Esophagus muscularis mucosa (tissue), 4 donors: Measurements from ENCODE around the gene PLEKHA5. TPM values are rescaled to one million over a fixed set of nuclear protein-coding genes. Genes with fewer than 3 reads are reported as not detected.
"Not testable (repeated sequence)": the region's sequence is repeated elsewhere in the genome, so short reads cannot be mapped to it uniquely, and the experiment has no call there.

Experiments used
- DNase-seq: peaks from one replicate; pipeline ENCODE4 v3.0.0-alpha.2; 2017; ENCODE audit errors: extremely low spot score
- H3K27ac ChIP-seq, 4 donors: fragments of 200-600 bp; sonication (generic); replicated peaks in 1 of 4; 1 replicate in 3 of 4; 2 replicates in 1 of 4; pipeline ENCODE4 v1.5.1; 2016 to 2019; ENCODE audit warnings: mild to moderate bottlenecking in 1 of 4
- H3K27me3 ChIP-seq, 4 donors: fragments of 200-600 bp; sonication (generic); one replicate each; pipeline versions ENCODE4 v1.5.1 to v1.6.0; 2016 to 2019
- H3K36me3 ChIP-seq, 4 donors: fragments of 200-600 bp; sonication (generic); one replicate each; pipeline ENCODE4 v1.5.1; 2016 to 2019
- H3K4me1 ChIP-seq, 4 donors: fragments of 200-600 bp; sonication (generic); one replicate each; pipeline ENCODE4 v1.5.1; 2016 to 2019
- H3K4me3 ChIP-seq, 4 donors: fragments of 200-600 bp; sonication (generic); 1 replicate in 2 of 4; 2 replicates in 2 of 4; pipeline ENCODE4 v1.5.1; 2016 to 2019; ENCODE audit warnings: mild to moderate bottlenecking in 4 of 4, moderate library complexity in 1 of 4
- H3K9me3 ChIP-seq, 4 donors: fragments of 200-600 bp; sonication (generic); 1 replicate in 3 of 4; 2 replicates in 1 of 4; pipeline ENCODE4 v1.5.1; 2016 to 2019
- EP300 ChIP-seq: sonication (generic); formaldehyde crosslinking; IDR thresholded peaks from one replicate; pipeline ENCODE4 v1.6.1; 2017; ENCODE audit warnings: antibody characterized with exemption
- POLR2A ChIP-seq: fragments of 450-650 bp; IDR thresholded peaks from one replicate; pipeline ENCODE4 v1.6.1; 2017; ENCODE audit warnings: antibody characterized with exemption, moderate library complexity, mild to moderate bottlenecking, low read depth
- POLR2AphosphoS5 ChIP-seq, 2 donors: sonication (generic); formaldehyde crosslinking; IDR thresholded peaks; one replicate each; pipeline ENCODE4 v1.6.1; 2017; ENCODE audit warnings: antibody characterized with exemption in 2 of 2
- WGBS: methylation state at CpG from one replicate; pipeline ENCODE4 v1.1.5; 2018; 5-methylcytosine and 5-hydroxymethylcytosine counted together
- intact Hi-C: fragments of 100-400 bp; cut with DNase I; formaldehyde crosslinking; loops from one replicate; pipeline ENCODE4 v1.15.1; 2023
- total RNA-seq, 4 donors: library from RNA; depleted of rRNA; stranded (reverse); fragments of >200 nt; gene quantifications; one replicate each; pipeline versions ENCODE4 v1.1.0 to v1.2.1, GENCODE V29; 2016
- TF ChIP-seq, protein P1 (sequence below), 3 experiments: fragments of 200-600 bp in 2 of 3; fragments of 450-650 bp in 1 of 3; sonication (generic) in 2 of 3; IDR thresholded peaks; one replicate each; pipeline ENCODE4 v1.5.1; 2017 to 2019; ENCODE audit warnings: antibody characterized with exemption in 3 of 3, mild to moderate bottlenecking in 2 of 3, moderate library complexity in 1 of 3

PLEKHA5 gene
- total RNA-seq, 4 donors from 2014 or later = 50.7 to 88.5 (median 58.6) TPM

- Histone ChIP-seq H3K27ac (no peak overlapping the region), H3K36me3 (peaks cover 0 to 43% (median 25%) of the 10 kb centered on the region in 4 donors), H3K9me3 (peaks cover 0 to 3% (median 0%) of the 10 kb centered on the region in 4 donors), H3K4me1 (peaks cover 0 to 2% (median under 1%) of the 10 kb centered on the region in 4 donors), H3K4me3 (no peak overlapping the region), H3K27me3 (no peaks in the 10 kb centered on the region)
- intact Hi-C loops = no loop called here
- 94% methylated on average over 5 of the region's 5 CpGs for WGBS
- DNase-seq = no peak
- TF ChIP-seq POLR2A (no peak), POLR2AphosphoS5 (IDR thresholded peaks at IDR 0.05) (no peak), EP300 (no peak)
- TF ChIP-seq, protein P1, sequence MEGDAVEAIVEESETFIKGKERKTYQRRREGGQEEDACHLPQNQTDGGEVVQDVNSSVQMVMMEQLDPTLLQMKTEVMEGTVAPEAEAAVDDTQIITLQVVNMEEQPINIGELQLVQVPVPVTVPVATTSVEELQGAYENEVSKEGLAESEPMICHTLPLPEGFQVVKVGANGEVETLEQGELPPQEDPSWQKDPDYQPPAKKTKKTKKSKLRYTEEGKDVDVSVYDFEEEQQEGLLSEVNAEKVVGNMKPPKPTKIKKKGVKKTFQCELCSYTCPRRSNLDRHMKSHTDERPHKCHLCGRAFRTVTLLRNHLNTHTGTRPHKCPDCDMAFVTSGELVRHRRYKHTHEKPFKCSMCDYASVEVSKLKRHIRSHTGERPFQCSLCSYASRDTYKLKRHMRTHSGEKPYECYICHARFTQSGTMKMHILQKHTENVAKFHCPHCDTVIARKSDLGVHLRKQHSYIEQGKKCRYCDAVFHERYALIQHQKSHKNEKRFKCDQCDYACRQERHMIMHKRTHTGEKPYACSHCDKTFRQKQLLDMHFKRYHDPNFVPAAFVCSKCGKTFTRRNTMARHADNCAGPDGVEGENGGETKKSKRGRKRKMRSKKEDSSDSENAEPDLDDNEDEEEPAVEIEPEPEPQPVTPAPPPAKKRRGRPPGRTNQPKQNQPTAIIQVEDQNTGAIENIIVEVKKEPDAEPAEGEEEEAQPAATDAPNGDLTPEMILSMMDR (IDR thresholded peaks at IDR 0.05) = no peak
Measured at GRCh38 chr12:19322376-19322775, 192.8 kb downstream of the PLEKHA5 start.

DNA sequence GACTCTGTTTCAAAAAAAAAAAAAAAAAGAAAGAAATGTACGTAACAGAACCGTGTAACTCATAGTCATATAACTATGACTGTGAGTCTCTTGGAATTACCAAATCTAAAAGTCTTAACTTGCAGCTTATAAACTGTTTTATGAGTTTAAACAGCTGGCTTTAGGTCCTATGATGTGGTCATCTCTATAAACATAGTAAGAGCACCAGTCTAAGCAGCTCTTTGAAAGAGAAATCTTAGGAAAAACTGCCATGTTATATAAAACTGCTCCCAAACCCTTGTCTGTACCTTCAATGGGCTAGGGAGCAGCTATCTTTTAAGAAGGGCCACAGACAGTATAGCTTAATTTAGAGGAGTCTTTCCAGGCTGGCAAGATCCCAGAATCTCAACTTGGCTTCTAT is 194.3 kb downstream of the PLEKHA5 start:
- Histone ChIP-seq H3K9me3 (peaks cover 0 to 3% (median 0%) of the 10 kb centered on the region in 4 donors), H3K4me1 (no peaks in the 10 kb centered on the region), H3K4me3 (no peak overlapping the region), H3K27me3 (no peaks in the 10 kb centered on the region), H3K27ac (no peak overlapping the region), H3K36me3 (peaks cover 0 to 43% (median 25%) of the 10 kb centered on the region in 4 donors)
- intact Hi-C loops = no loop called here
- DNase-seq = no peak
- WGBS = 34% methylated on average over 2 of the region's 2 CpGs
- TF ChIP-seq, protein P1 (IDR thresholded peaks at IDR 0.05) = no peak

DNA sequence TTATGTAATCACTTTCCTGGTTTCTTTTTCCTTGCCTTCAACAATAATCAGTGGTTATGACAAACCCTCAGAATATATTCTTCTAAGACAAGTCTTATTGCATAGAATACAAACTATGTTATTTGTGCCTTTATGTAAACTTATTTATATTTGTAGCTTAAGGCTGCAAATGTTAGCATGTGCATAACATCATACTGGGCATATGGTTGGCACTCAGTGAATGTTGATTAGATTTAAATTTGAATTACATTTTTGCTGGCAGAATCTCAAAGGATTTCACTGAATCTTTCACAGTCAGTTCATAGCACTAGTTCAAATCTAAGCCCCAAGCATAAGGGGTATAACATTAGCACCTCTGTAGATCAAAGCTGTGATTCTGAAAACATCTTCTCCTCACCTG is 196.6 kb downstream of the PLEKHA5 start:
- Histone ChIP-seq H3K36me3 (peaks cover 0 to 39% (median 24%) of the 10 kb centered on the region in 4 donors), H3K27me3 (no peaks in the 10 kb centered on the region)

DNA sequence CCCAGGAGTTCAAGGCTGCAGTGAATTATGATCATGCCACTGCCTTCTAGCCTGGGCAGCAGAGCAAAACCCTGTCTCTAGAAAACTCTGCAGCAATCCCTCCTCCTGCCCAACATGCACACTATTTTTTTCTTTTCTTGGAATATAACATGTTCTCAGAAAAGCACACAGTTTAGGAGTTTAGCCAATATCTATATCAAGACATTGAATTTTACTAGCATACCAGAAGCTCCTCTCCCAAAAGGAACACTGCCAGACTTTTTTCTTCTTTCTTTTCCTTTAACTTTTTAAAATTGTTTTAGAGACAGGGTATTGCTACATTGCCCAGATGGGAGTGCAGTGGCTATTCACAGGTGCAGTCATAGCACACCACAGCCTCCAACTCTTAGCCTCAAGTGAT is 202.7 kb downstream of the PLEKHA5 start:
- Histone ChIP-seq H3K4me1 (no peaks in the 10 kb centered on the region), H3K36me3 (peaks cover 2 to 51% (median 31%) of the 10 kb centered on the region in 4 donors), H3K9me3 (no peaks in the 10 kb centered on the region), H3K4me3 (no peak overlapping the region), H3K27ac (no peak overlapping the region), H3K27me3 (no peaks in the 10 kb centered on the region)
- DNase-seq = no peak
- TF ChIP-seq EP300 (no peak), POLR2AphosphoS5 (IDR thresholded peaks at IDR 0.05) (no peak), POLR2A (no peak)
- TF ChIP-seq, protein P1 (IDR thresholded peaks at IDR 0.05) = no peak
- intact Hi-C loops = no loop called here

More for the DNA sequence above, 196.6 kb downstream of the PLEKHA5 start:
- intact Hi-C loops = no loop called here
- Histone ChIP-seq H3K27ac (no peak overlapping the region), H3K9me3 (peaks cover 0 to 3% (median 0%) of the 10 kb centered on the region in 4 donors), H3K4me1 (no peaks in the 10 kb centered on the region), H3K4me3 (no peak overlapping the region)
- TF ChIP-seq EP300 (no peak), POLR2A (no peak), POLR2AphosphoS5 (IDR thresholded peaks at IDR 0.05) (no peak)
- TF ChIP-seq, protein P1 (IDR thresholded peaks at IDR 0.05) = no peak
- DNase-seq = no peak

GRCh38 chr12:19338405-19338804 is 208.9 kb downstream of the PLEKHA5 start:
- no peak overlapping the region for H3K27ac ChIP-seq
- WGBS = 98% methylated on average over 3 of the region's 5 CpGs
- H3K4me3 ChIP-seq = no peak overlapping the region
- no peak for TF ChIP-seq EP300
- no peak for TF ChIP-seq POLR2A
- no peak for TF ChIP-seq POLR2AphosphoS5 (IDR thresholded peaks at IDR 0.05)
- TF ChIP-seq, protein P1 (IDR thresholded peaks at IDR 0.05) = no peak
- no peaks in the 10 kb centered on the region for H3K27me3 ChIP-seq
- no peak for DNase-seq
- intact Hi-C loops = no loop called here
- peaks cover 25 to 81% (median 41%) of the 10 kb centered on the region in 4 donors for H3K36me3 ChIP-seq
- peaks cover 0 to 10% (median 7%) of the 10 kb centered on the region in 4 donors for H3K9me3 ChIP-seq
- peaks cover 0 to 4% (median 0%) of the 10 kb centered on the region in 4 donors for H3K4me1 ChIP-seq

DNA sequence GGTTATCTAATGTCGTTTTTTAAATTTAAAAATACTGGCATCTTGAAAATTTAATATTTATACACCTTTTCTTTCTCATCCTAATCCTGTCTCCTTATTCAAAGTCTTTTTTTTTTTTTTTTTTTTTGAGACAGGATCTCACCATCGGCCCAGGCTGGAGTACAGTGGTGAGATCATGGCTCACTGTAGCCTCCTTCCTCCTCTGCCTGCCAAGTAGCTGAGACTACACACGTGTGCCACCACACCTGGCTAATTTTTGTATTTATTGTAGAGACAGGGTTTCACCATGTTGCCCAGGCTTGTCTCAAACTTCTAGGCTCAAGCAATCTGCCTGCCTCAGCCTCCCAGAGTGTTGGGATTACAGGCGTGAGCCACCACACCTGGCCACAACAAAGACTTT is 221.3 kb downstream of the PLEKHA5 start:
- H3K4me3 ChIP-seq, H3K9me3 ChIP-seq, H3K27ac ChIP-seq, H3K27me3 ChIP-seq, H3K4me1 ChIP-seq, DNase-seq, intact Hi-C loops: not testable (repeated sequence)
- peaks cover 39 to 95% (median 69%) of the 10 kb centered on the region in 4 donors for H3K36me3 ChIP-seq
- 84% methylated on average over 4 of the region's 4 CpGs for WGBS
